Subcutaneous abdominal adipose tissue (tissue), 5 donors: ENCODE data around the gene DBNL.

Experiments used
- H3K27ac ChIP-seq: one replicate; pipeline ENCODE4 v1.7.0; 2013; ENCODE audit warnings: low read depth, mild to moderate bottlenecking, inconsistent platforms, low read length, moderate library complexity
- H3K27me3 ChIP-seq, 5 donors: one replicate each; pipeline ENCODE4 v1.7.0; 2013; ENCODE audit warnings: low read length in 5 of 5, inconsistent platforms in 1 of 5; ENCODE audit not compliant: control insufficient read depth in 5 of 5, insufficient read depth in 4 of 5
- H3K36me3 ChIP-seq, 5 donors: one replicate each; pipeline ENCODE4 v1.7.0; 2013; ENCODE audit warnings: low read length in 5 of 5; ENCODE audit not compliant: control insufficient read depth in 5 of 5, insufficient read depth in 5 of 5
- H3K4me1 ChIP-seq, 5 donors: one replicate each; pipeline ENCODE4 v1.7.0; 2013; ENCODE audit warnings: low read length in 5 of 5, mild to moderate bottlenecking in 3 of 5, moderate library complexity in 1 of 5; ENCODE audit not compliant: control insufficient read depth in 5 of 5, insufficient read depth in 5 of 5
- H3K4me3 ChIP-seq, 5 donors: one replicate each; pipeline ENCODE4 v1.7.0; 2013; ENCODE audit warnings: low read length in 5 of 5, low read depth in 1 of 5
- H3K9ac ChIP-seq, 5 donors: one replicate each; pipeline ENCODE4 v1.7.0; 2013; ENCODE audit warnings: low read length in 5 of 5, mild to moderate bottlenecking in 4 of 5, moderate library complexity in 3 of 5
- H3K9me3 ChIP-seq, 5 donors: one replicate each; pipeline ENCODE4 v1.7.0; 2013; ENCODE audit warnings: low read length in 5 of 5; ENCODE audit not compliant: control insufficient read depth in 5 of 5
- donor health status: healthy.
- donor health status: healthy.
- donor health status: healthy.
- donor health status: healthy.
- donor health status: healthy.

Gene DBNL

GRCh38 chr7:44103923-44104859 is 59.7 kb downstream of the DBNL start, which contains the start of gene AEBP1:
TSS of gene AEBP1 (plus strand) at chr7:44104345. CDS start at chr7:44104666, 321 bp downstream.
- peaks cover 0 to 3% (median 0%) of the 10 kb centered on the region in 5 donors for H3K27me3 ChIP-seq
- peaks cover 0 to 16% (median 4%) of the 10 kb centered on the region in 5 donors for H3K36me3 ChIP-seq
- peak within 1 kb of the TSS; percentile 72 for H3K27ac ChIP-seq
- peaks cover 13 to 54% (median 37%) of the 10 kb centered on the region in 5 donors for H3K4me1 ChIP-seq
- peak within 1 kb of the TSS; percentile 54 to 81 (median 69) for H3K4me3 ChIP-seq
- H3K9ac ChIP-seq = peak within 1 kb of the TSS; percentile 8 to 70 (median 59)
- no peaks in the 10 kb centered on the region for H3K9me3 ChIP-seq

DNA sequence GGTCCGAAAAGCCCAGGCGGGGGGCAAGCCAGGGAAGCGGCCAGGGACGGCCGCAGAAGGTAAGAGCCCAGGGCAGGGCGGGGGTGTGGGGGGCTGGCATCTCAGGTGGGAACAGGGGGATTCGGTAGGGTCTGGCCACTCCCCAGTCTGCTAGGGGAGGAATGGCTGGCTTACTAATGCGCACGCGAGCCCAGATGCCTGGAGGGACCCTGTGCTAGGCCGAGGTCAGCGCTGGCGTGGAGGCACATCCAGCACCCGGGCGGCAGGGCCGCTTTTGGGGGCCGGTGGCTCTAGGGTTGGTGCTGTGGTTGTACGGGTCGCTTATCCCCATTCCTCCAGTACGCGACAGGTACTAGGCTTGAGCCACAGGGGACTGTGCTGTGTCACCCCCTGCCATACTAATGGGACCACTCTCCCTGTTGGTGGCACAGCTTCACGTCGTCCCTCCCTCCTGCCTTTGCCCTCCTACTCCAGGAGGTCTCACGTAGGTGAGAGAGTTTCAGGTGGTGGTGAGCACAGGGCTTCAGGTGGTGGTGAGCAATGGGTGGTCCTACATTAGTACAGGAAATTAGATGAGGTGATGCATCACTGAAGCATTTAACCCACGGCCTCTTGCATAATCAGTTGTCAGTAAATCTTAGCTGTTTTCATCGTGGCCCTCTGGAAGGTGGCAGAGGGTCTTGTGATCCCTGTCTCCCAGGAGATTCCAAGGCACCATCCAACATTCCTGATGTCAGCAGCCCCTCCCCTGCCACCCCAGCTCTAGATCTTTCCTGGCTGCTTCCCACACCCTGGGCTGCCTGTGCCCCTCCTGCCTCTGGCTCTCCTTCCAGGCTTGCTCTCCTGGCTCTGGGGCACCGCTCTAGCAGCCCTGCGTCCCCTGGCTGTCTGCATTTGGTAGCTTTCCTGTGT is 60.6 kb downstream of the DBNL start:
- Histone ChIP-seq H3K9ac (peak overlapping the region; percentile 8 to 70 (median 59)), H3K4me3 (peak overlapping the region; percentile 54 to 81 (median 69)), H3K9me3 (no peaks in the 10 kb centered on the region), H3K27ac (peak overlapping the region; percentile 72), H3K36me3 (peaks cover 0 to 20% (median 7%) of the 10 kb centered on the region in 5 donors), H3K4me1 (peaks cover 13 to 54% (median 37%) of the 10 kb centered on the region in 5 donors), H3K27me3 (peaks cover 0 to 3% (median 0%) of the 10 kb centered on the region in 5 donors)

- H3K27me3 ChIP-seq = peaks cover 0 to 6% (median 0%) of the 10 kb centered on the region in 5 donors
- H3K9ac ChIP-seq = peak overlapping the region; percentile 8 to 56 (median 41)
- H3K27ac ChIP-seq = peak overlapping the region; percentile 72
- peaks cover 13 to 52% (median 34%) of the 10 kb centered on the region in 5 donors for H3K4me1 ChIP-seq
- no peaks in the 10 kb centered on the region for H3K9me3 ChIP-seq
- peaks cover 0 to 27% (median 11%) of the 10 kb centered on the region in 5 donors for H3K36me3 ChIP-seq
- peak overlapping the region; percentile 54 to 81 (median 69) for H3K4me3 ChIP-seq
Measured at GRCh38 chr7:44105832-44106231, 61.3 kb downstream of the DBNL start.

DNA sequence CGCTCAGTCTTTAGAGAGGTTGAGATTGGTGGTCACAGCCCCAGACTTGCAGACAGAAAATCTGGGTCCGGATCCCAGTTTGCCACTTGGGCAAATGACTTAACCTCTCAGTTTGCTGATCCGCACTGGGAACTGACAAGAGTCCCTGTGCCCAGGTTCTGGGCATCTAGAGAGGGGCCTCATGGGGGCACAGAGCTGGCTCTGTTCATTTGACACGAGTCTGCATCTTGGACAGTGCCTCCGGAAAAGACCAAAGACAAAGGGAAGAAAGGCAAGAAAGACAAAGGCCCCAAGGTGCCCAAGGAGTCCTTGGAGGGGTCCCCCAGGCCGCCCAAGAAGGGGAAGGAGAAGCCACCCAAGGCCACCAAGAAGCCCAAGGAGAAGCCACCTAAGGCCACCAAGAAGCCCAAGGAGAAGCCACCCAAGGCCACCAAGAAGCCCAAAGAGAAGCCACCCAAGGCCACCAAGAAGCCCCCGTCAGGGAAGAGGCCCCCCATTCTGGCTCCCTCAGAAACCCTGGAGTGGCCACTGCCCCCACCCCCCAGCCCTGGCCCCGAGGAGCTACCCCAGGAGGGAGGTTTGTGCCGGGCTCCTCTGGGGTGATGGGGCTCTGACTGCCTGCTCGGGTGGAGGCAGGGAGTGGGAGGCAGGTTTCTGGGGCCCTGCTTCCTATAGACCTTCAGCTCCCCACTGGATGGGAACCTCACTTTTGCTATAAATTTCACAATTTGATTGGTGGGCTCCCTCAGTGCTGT is 62.0 kb downstream of the DBNL start:
- H3K27ac ChIP-seq = peak overlapping the region; percentile 72
- peaks cover 0 to 33% (median 16%) of the 10 kb centered on the region in 5 donors for H3K36me3 ChIP-seq
- H3K4me1 ChIP-seq = peaks cover 13 to 48% (median 32%) of the 10 kb centered on the region in 5 donors
- peaks cover 0 to 6% (median 0%) of the 10 kb centered on the region in 5 donors for H3K27me3 ChIP-seq
- H3K9me3 ChIP-seq = no peaks in the 10 kb centered on the region
- H3K4me3 ChIP-seq = peak overlapping the region in 1 of 5 donors; percentile 9
- H3K9ac ChIP-seq = peak overlapping the region in 3 of 5 donors; percentile 8 to 56 (median 55)

DNA sequence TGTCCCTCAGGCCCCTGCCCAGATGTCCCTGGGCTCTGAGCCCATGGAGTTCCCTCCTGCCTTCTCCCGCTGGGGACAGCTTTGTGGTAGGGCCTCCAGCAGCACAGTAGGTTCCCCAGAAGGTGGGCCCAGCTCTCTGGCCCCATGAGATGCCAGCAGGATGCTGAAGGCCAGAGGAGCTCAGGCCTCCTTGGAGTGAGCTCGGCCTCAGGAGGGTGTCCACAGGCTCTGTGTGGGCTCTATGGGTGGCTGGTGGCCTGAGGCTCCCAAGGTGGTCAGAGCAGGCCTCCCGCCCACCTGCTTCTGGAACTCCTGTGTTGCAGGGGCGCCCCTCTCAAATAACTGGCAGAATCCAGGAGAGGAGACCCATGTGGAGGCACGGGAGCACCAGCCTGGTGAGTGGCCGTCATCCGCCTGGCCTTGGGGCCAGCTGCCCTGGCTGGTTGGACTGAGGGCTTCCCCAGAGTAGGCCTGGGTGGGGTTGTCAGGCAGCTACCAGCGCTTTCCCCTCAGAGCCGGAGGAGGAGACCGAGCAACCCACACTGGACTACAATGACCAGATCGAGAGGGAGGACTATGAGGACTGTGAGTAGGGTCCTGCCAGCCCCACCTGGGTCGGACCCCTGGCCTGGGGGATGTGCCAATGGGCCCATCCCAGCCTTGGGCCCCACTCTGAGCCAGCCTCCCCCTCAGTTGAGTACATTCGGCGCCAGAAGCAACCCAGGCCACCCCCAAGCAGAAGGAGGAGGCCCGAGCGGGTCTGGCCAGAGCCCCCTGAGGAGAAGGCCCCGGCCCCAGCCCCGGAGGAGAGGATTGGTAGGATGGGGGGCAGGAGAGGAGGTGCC is 62.8 kb downstream of the DBNL start:
- peak overlapping the region in 1 of 5 donors; percentile 23 for H3K9ac ChIP-seq

GRCh38 chr7:44107961-44108767 is 63.7 kb downstream of the DBNL start:
- no peaks in the 10 kb centered on the region for H3K9me3 ChIP-seq
- no peak overlapping the region for H3K27ac ChIP-seq
- H3K9ac ChIP-seq = no peak overlapping the region
- no peak overlapping the region for H3K4me3 ChIP-seq
- H3K4me1 ChIP-seq = peaks cover 9 to 34% (median 22%) of the 10 kb centered on the region in 5 donors
- peaks cover 0 to 6% (median 0%) of the 10 kb centered on the region in 5 donors for H3K27me3 ChIP-seq
- peaks cover 0 to 46% (median 21%) of the 10 kb centered on the region in 5 donors for H3K36me3 ChIP-seq

More for the DNA sequence above, 62.8 kb downstream of the DBNL start:
- Histone ChIP-seq H3K27ac (no peak overlapping the region), H3K4me3 (no peak overlapping the region), H3K36me3 (peaks cover 0 to 42% (median 16%) of the 10 kb centered on the region in 5 donors), H3K9me3 (no peaks in the 10 kb centered on the region), H3K4me1 (peaks cover 11 to 42% (median 26%) of the 10 kb centered on the region in 5 donors), H3K27me3 (peaks cover 0 to 6% (median 0%) of the 10 kb centered on the region in 5 donors)

- peaks cover 9 to 28% (median 19%) of the 10 kb centered on the region in 5 donors for H3K4me1 ChIP-seq
- peaks cover 0 to 52% (median 28%) of the 10 kb centered on the region in 5 donors for H3K36me3 ChIP-seq
- no peak overlapping the region for H3K27ac ChIP-seq
Measured at GRCh38 chr7:44108768-44109750, 64.6 kb downstream of the DBNL start.

More at GRCh38 chr7:44108768-44109750, 64.6 kb downstream of the DBNL start:
- peak overlapping the region in 1 of 5 donors; percentile 30 for H3K9ac ChIP-seq
- H3K9me3 ChIP-seq = no peaks in the 10 kb centered on the region
- H3K27me3 ChIP-seq = peaks cover 0 to 6% (median 0%) of the 10 kb centered on the region in 5 donors
- H3K4me3 ChIP-seq = no peak overlapping the region
